NCI-H1105 (cell line): ENCODE data around the gene PFKFB3.

Experiments
- DNase-seq: peaks from one replicate; lab custom pipeline; 2025; lab: John Stamatoyannopoulos, UW

Gene PFKFB3

GRCh38 chr10:6300784-6301460 lies 98.2 kb downstream of the PFKFB3 start:
- no peak for DNase-seq

GRCh38 chr10:6301488-6302075 lies 98.8 kb downstream of the PFKFB3 start:
- no peak for DNase-seq
